VCaP (cell line): ENCODE results near the gene PRMT5.
A peak's percentile ranks its signal among the peaks of the same experiment; 100 is the strongest.

Source experiments
- H3K27ac ChIP-seq: fragments of 450-650 bp; 2 replicates; pipeline ENCODE4 v1.5.1; 2017
- TF ChIP-seq, protein P1 (sequence below): fragments of 450-650 bp; conservative IDR thresholded peaks from 2 replicates; pipeline ENCODE4 v1.5.1; 2017; ENCODE audit warnings: mild to moderate bottlenecking, moderate library complexity

Gene PRMT5

DNA sequence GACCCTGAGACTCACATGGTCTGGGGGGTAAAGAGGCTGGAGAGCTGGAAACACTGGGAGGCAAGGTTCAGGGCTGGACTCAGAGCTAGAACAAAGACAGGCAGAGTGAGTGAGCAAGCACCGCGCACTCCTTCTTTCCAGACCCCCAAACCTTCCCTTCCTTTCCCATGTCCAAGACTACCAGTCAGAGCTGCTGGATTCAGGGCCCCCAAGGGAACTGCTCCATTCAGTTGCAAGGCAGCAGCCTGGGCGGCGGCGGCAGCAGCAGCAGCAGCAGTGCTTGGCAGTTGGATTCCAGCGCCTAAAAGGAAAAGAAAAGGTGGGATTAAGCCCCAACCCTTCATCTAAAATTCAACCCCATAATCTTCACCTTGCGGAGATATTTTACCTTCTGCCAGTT is 27.4 kb downstream of the PRMT5 start:
- TF ChIP-seq, protein P1, sequence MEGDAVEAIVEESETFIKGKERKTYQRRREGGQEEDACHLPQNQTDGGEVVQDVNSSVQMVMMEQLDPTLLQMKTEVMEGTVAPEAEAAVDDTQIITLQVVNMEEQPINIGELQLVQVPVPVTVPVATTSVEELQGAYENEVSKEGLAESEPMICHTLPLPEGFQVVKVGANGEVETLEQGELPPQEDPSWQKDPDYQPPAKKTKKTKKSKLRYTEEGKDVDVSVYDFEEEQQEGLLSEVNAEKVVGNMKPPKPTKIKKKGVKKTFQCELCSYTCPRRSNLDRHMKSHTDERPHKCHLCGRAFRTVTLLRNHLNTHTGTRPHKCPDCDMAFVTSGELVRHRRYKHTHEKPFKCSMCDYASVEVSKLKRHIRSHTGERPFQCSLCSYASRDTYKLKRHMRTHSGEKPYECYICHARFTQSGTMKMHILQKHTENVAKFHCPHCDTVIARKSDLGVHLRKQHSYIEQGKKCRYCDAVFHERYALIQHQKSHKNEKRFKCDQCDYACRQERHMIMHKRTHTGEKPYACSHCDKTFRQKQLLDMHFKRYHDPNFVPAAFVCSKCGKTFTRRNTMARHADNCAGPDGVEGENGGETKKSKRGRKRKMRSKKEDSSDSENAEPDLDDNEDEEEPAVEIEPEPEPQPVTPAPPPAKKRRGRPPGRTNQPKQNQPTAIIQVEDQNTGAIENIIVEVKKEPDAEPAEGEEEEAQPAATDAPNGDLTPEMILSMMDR = no peak
- no peak overlapping the region for H3K27ac ChIP-seq

- H3K27ac ChIP-seq = no peak overlapping the region
- TF ChIP-seq, protein P1 = peak; percentile 83
These were observed 28.9 kb downstream of the PRMT5 start for GRCh38 chr14:22900081-22900799.

- H3K27ac ChIP-seq = no peak overlapping the region
- TF ChIP-seq, protein P1 = no peak
These were observed 30.7 kb downstream of the PRMT5 start for GRCh38 chr14:22898302-22899090.

DNA sequence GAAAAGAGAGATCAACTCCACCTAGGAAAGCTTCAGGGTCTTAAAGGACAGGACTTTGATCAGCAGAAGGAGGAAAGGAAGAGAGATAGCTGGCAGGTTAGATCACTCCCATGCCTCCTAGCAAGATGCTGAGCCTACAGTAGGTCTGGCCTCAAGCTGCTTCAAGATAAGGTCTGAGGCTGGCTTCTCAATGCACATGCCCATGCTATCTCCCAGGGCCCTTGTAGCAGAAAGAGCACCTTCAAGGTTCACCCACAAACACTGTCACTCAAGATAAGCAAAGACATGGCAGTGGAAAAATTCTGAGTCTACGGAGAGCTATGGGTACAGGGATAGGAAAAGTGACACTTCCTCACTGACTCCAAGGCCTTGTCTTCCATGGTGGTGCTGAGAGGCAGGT is 31.8 kb downstream of the PRMT5 start:
- H3K27ac ChIP-seq = no peak overlapping the region
- TF ChIP-seq, protein P1 = no peak

- TF ChIP-seq, protein P1 = no peak
- no peak overlapping the region for H3K27ac ChIP-seq
These were observed 32.4 kb downstream of the PRMT5 start for GRCh38 chr14:22896760-22897159.

DNA sequence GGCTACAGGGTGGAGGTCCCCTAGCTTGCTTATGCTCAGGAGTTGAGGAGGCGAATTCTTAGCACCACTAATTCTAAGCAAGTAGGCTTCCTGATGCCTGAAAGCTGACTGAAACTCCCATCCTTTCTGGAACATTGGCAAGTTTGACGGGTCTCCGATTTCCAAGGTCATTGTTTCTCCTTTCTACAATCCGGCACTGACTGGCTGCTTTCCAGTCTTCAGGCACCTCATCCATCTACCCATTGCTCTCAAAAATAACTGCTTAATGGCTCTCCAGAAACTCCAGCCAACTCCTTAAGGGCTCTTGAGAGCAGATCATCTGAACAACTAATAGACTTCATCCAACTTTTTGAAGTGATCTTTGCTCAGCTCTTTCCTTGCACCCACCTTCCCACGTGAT is 32.8 kb downstream of the PRMT5 start:
- H3K27ac ChIP-seq = no peak overlapping the region
- TF ChIP-seq, protein P1 = no peak

DNA sequence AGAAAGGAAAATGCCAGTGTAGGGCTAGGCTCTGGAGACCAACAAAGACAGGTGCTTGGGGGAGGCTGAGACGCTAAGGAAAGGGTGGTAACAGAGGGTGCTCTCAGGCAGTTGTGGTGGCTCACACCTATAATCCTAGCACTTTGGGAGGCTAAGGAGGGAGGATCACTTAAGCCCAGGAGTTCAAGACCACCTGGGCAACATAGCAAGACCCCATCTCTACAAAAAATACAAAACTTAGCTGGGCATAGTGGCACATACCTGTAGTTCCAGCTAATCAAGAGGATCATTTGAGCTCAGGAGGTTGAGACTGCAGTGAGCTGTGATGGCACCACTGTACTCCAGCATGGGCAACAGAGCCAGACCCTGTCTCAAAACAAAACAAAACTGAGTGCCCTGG is 33.8 kb downstream of the PRMT5 start:
- TF ChIP-seq, protein P1 = no peak
- H3K27ac ChIP-seq = no peak overlapping the region
